HFF-Myc (cell line): ENCODE data around the gene LZIC.

Experiments
- DNase-seq: peaks from one replicate; pipeline ENCODE4 v3.0.0-alpha.2; 2011; ENCODE audit warnings: low read depth; ENCODE audit errors: extremely low read depth
- H3K4me3 ChIP-seq: replicated peaks from 2 replicates; pipeline ENCODE4 v1.5.1; 2011; ENCODE audit warnings: low read depth, mild to moderate bottlenecking, control low read depth, low read length
- CTCF ChIP-seq: IDR thresholded peaks from 2 replicates; pipeline ENCODE4 v1.5.1; 2012; ENCODE audit warnings: mild to moderate bottlenecking, low read depth, low read length, control low read depth; ENCODE audit errors: missing control alignments

Gene LZIC

GRCh38 chr1:9960706-9961562 is 17.7 kb upstream of the LZIC start:
- no peak for TF ChIP-seq CTCF
- no peak for DNase-seq
- H3K4me3 ChIP-seq: no peak overlapping the region

GRCh38 chr1:9960011-9960410 is 16.8 kb upstream of the LZIC start:
- no peak for DNase-seq
- no peak overlapping the region for H3K4me3 ChIP-seq
- TF ChIP-seq CTCF: no peak

- TF ChIP-seq CTCF: no peak
- no peak for DNase-seq
- no peak overlapping the region for H3K4me3 ChIP-seq
Observed at GRCh38 chr1:9957726-9958125, 14.5 kb upstream of the LZIC start.

- TF ChIP-seq CTCF: no peak
- DNase-seq: no peak
- no peak overlapping the region for H3K4me3 ChIP-seq
Observed at GRCh38 chr1:9946315-9946714, 3.1 kb upstream of the LZIC start.

- H3K4me3 ChIP-seq: peak overlapping the region; percentile 79
- TF ChIP-seq CTCF: peak; percentile 27
- DNase-seq: peak; percentile 33
Observed at GRCh38 chr1:9942399-9942938, 722 bp downstream of the LZIC start.

- TF ChIP-seq CTCF: no peak
- H3K4me3 ChIP-seq: no peak overlapping the region
- DNase-seq: no peak
Observed at GRCh38 chr1:9929431-9930385, 13.5 kb downstream of the LZIC start.
